Measurements from ENCODE around the gene DLEC1. TPM values are rescaled to one million over a fixed set of nuclear protein-coding genes. Genes with fewer than 3 reads are reported as not detected.

DLEC1 gene
- total and polyA plus RNA-seq, 9 of the 15 experiments (the other 6 are each of a cell fraction or from before 2014, with no cell fraction given) = 0.07 to 0.08 TPM; not detected in 7

DNA sequence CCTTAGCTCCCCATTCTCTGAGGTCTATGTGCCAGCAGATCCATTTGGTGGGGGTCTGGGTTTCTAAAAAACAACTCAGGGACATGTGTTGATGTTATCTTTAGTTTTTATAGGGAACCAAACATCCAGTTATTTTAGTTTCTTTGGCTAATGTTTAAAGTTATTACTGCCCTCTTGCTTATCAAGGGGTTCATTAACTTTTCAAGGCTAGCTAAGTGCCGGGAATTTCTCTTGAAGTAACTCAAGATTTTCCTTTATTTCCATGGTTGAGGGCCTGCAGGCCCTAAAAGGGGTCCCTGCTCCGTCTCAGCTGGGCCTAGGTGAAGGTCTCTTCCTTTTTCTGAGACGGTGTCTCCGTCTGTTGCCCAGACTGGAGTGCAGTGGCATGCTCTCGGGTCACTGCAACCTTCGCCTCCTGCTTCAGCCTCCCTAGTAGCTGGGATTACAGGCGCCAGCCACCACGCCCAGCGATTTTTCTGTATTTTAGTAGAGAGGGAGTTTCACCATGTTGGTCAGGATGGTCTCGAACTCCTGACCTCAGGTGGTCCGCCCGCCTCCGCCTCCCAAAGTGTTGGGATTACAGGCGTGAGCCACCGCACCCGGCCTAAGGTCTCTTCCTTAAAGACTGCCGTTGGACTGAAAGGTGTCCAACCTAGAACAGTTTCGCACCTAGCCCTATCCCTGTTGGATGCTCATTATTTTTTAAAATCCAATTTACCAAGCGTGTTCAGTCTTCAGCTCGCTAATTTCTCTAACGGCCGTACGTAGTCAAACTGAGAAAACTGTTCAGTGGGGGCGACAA, 125.0 kb downstream of the DLEC1 start:
- Histone ChIP-seq H3K79me2 (ENCODE audit: control insufficient read depth, insufficient read depth, low read length) (peaks cover 37% of the 10 kb centered on the region), H3K4me3 (peak overlapping the region; percentile 91), H3K9me3 (replicated peaks; ENCODE audit: control insufficient read depth, insufficient read depth, low read depth, low read length) (no peaks in the 10 kb centered on the region), H3K4me2 (ENCODE audit: insufficient read depth, low read length) (peak overlapping the region; percentile 89), H3K9ac (ENCODE audit: insufficient read depth in 1 of 2, low read depth in 2 of 2, low read length in 2 of 2) (peak overlapping the region; percentile 89 to 91), H4K20me1 (replicated peaks; ENCODE audit: control insufficient read depth, insufficient read depth, low read length) (peaks cover 7% of the 10 kb centered on the region), H3K9me1 (ENCODE audit: control insufficient read depth, insufficient read depth, low read length) (no peaks in the 10 kb centered on the region), H3K36me3 (ENCODE audit: control insufficient read depth, insufficient read depth, low read length) (peaks cover 16% of the 10 kb centered on the region), H3K27ac (ENCODE audit: extremely low read depth, low read depth, low read length) (peak overlapping the region; percentile 98), H2AFZ (ENCODE audit: low read depth, low read length) (peak overlapping the region; percentile 98), H3K27me3 (ENCODE audit: control insufficient read depth in 2 of 2, insufficient read depth in 2 of 2, low read length in 2 of 2) (no peaks in the 10 kb centered on the region), H3K4me1 (replicated peaks in 1 of 2; ENCODE audit: control insufficient read depth in 2 of 2, insufficient read depth in 2 of 2, low read length in 2 of 2) (peaks cover 22 to 33% of the 10 kb centered on the region in 2 experiments)
- WGBS (ENCODE audit: insufficient coverage, low coverage, missing lambda C conversion rate) = 18% methylated on average over 24 of the region's 24 CpGs
- no TSS peak for BruUV-seq (replicated peaks)
- ATAC-seq = no peak
- peak in 1 of 4 experiments; percentile 50 for DNase-seq (ENCODE audit: extremely low read depth in 1 of 4, low spot score in 3 of 4)
- intact Hi-C loops (cut with micrococcal nuclease) = no loop called here
- ChIA-PET POLR2A (interaction anchor here (0.6 to 5.4 kb wide), 25 partner anchors 8 to 461 kb away, joined by 3 to 55 read pairs (median 4); partner anchors contain the start of genes ACAA1 and MYD88), CTCF (ENCODE audit: low intra/inter-chr PET ratio) (no interaction called here)
- no peak for FAIRE-seq
- in situ Hi-C loops (cut with MboI) = no loop called here
- TF ChIP-seq TEAD2 (tag; IDR thresholded peaks at IDR 0.05) (no peak), RUNX1 (IDR thresholded peaks at IDR 0.05; ENCODE audit: low read depth) (0 out of 2 replicates have a peak, but pooled peaks have one; percentile 18), JUN (IDR thresholded peaks at IDR 0.05; ENCODE audit: borderline replicate concordance, low read depth, low read length) (no peak), JUN (CRISPR knock-in tag; IDR thresholded peaks at IDR 0.05; ENCODE audit: borderline replicate concordance) (0 out of 2 replicates have a peak, but pooled peaks have one; percentile 51), NEUROD1 (IDR thresholded peaks at IDR 0.05; ENCODE audit: borderline replicate concordance, low read depth, low read length, partially characterized antibody) (peak; percentile 19), ZNF764 (CRISPR knock-in tag; IDR thresholded peaks at IDR 0.05; ENCODE audit: low read depth) (peak; percentile 35; the same call in 1 of the 2 replicates), ZNF212 (CRISPR knock-in tag; IDR thresholded peaks at IDR 0.05) (no peak), KDM5B (IDR thresholded peaks at IDR 0.05; ENCODE audit: insufficient replicate concordance, low read depth, low read length) (no peak)
- TF ChIP-seq, protein P1, sequence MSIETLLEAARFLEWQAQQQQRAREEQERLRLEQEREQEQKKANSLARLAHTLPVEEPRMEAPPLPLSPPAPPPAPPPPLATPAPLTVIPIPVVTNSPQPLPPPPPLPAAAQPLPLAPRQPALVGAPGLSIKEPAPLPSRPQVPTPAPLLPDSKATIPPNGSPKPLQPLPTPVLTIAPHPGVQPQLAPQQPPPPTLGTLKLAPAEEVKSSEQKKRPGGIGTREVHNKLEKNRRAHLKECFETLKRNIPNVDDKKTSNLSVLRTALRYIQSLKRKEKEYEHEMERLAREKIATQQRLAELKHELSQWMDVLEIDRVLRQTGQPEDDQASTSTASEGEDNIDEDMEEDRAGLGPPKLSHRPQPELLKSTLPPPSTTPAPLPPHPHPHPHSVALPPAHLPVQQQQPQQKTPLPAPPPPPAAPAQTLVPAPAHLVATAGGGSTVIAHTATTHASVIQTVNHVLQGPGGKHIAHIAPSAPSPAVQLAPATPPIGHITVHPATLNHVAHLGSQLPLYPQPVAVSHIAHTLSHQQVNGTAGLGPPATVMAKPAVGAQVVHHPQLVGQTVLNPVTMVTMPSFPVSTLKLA (conservative IDR thresholded peaks at IDR 0.05) = no peak
- TF ChIP-seq, protein P2, sequence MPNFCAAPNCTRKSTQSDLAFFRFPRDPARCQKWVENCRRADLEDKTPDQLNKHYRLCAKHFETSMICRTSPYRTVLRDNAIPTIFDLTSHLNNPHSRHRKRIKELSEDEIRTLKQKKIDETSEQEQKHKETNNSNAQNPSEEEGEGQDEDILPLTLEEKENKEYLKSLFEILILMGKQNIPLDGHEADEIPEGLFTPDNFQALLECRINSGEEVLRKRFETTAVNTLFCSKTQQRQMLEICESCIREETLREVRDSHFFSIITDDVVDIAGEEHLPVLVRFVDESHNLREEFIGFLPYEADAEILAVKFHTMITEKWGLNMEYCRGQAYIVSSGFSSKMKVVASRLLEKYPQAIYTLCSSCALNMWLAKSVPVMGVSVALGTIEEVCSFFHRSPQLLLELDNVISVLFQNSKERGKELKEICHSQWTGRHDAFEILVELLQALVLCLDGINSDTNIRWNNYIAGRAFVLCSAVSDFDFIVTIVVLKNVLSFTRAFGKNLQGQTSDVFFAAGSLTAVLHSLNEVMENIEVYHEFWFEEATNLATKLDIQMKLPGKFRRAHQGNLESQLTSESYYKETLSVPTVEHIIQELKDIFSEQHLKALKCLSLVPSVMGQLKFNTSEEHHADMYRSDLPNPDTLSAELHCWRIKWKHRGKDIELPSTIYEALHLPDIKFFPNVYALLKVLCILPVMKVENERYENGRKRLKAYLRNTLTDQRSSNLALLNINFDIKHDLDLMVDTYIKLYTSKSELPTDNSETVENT (CRISPR knock-in tag; IDR thresholded peaks at IDR 0.05) = no peak
- TF ChIP-seq, protein P3, sequence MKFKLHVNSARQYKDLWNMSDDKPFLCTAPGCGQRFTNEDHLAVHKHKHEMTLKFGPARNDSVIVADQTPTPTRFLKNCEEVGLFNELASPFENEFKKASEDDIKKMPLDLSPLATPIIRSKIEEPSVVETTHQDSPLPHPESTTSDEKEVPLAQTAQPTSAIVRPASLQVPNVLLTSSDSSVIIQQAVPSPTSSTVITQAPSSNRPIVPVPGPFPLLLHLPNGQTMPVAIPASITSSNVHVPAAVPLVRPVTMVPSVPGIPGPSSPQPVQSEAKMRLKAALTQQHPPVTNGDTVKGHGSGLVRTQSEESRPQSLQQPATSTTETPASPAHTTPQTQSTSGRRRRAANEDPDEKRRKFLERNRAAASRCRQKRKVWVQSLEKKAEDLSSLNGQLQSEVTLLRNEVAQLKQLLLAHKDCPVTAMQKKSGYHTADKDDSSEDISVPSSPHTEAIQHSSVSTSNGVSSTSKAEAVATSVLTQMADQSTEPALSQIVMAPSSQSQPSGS (CRISPR knock-in tag; IDR thresholded peaks at IDR 0.05) = no peak
- TF ChIP-seq, protein P4, sequence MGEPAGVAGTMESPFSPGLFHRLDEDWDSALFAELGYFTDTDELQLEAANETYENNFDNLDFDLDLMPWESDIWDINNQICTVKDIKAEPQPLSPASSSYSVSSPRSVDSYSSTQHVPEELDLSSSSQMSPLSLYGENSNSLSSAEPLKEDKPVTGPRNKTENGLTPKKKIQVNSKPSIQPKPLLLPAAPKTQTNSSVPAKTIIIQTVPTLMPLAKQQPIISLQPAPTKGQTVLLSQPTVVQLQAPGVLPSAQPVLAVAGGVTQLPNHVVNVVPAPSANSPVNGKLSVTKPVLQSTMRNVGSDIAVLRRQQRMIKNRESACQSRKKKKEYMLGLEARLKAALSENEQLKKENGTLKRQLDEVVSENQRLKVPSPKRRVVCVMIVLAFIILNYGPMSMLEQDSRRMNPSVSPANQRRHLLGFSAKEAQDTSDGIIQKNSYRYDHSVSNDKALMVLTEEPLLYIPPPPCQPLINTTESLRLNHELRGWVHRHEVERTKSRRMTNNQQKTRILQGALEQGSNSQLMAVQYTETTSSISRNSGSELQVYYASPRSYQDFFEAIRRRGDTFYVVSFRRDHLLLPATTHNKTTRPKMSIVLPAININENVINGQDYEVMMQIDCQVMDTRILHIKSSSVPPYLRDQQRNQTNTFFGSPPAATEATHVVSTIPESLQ (CRISPR knock-in tag; IDR thresholded peaks at IDR 0.05) = 0 out of 2 replicates have a peak, but pooled peaks have one; percentile 9
